BE2C (cell line): ENCODE results near the gene ABHD5.

ENCODE experiments used
- DNase-seq: peaks from one replicate; pipeline ENCODE4 v3.0.0-alpha.2; 2020
- H3K27me3 ChIP-seq: fragments of 250-450 bp; sonication (Bioruptor Pico); 2 replicates; pipeline ENCODE4 v1.5.1; 2020; ENCODE audit warnings: mild to moderate bottlenecking
- H3K36me3 ChIP-seq: fragments of 250-450 bp; sonication (Bioruptor Pico); 2 replicates; pipeline ENCODE4 v1.5.1; 2020; ENCODE audit warnings: mild to moderate bottlenecking
- H3K4me1 ChIP-seq: fragments of 250-450 bp; sonication (Bioruptor Pico); 2 replicates; pipeline ENCODE4 v1.5.1; 2020
- H3K4me3 ChIP-seq: 2 replicates; pipeline ENCODE4 v1.5.1; 2011; ENCODE audit warnings: low read depth, low read length
- H3K9me3 ChIP-seq: fragments of 250-450 bp; sonication (Bioruptor Pico); 2 replicates; pipeline ENCODE4 v1.5.1; 2020
- CTCF ChIP-seq: IDR thresholded peaks from 2 replicates; pipeline ENCODE4 v1.5.1; 2012; ENCODE audit warnings: mild to moderate bottlenecking, low read depth, low read length

Gene ABHD5

GRCh38 chr3:43695443-43695842 is 4.7 kb downstream of the ABHD5 start:
- H3K9me3 ChIP-seq = no peaks in the 10 kb centered on the region
- no peak for TF ChIP-seq CTCF
- no peak overlapping the region for H3K4me3 ChIP-seq
- no peaks in the 10 kb centered on the region for H3K4me1 ChIP-seq
- DNase-seq = no peak
- no peaks in the 10 kb centered on the region for H3K36me3 ChIP-seq
- H3K27me3 ChIP-seq = no peaks in the 10 kb centered on the region

GRCh38 chr3:43695863-43696262 is 5.1 kb downstream of the ABHD5 start:
- TF ChIP-seq CTCF = no peak
- no peak overlapping the region for H3K4me3 ChIP-seq
- H3K4me1 ChIP-seq = no peaks in the 10 kb centered on the region
- no peak for DNase-seq
- no peaks in the 10 kb centered on the region for H3K27me3 ChIP-seq
- no peaks in the 10 kb centered on the region for H3K36me3 ChIP-seq
- no peaks in the 10 kb centered on the region for H3K9me3 ChIP-seq

- H3K4me3 ChIP-seq = no peak overlapping the region
- no peak for DNase-seq
- no peaks in the 10 kb centered on the region for H3K9me3 ChIP-seq
- no peaks in the 10 kb centered on the region for H3K36me3 ChIP-seq
- H3K27me3 ChIP-seq = no peaks in the 10 kb centered on the region
- H3K4me1 ChIP-seq = no peaks in the 10 kb centered on the region
- no peak for TF ChIP-seq CTCF
These were observed 5.7 kb downstream of the ABHD5 start for GRCh38 chr3:43696441-43696840.

- Histone ChIP-seq H3K27me3 (no peaks in the 10 kb centered on the region), H3K4me1 (no peaks in the 10 kb centered on the region)
- no peak for TF ChIP-seq CTCF
These were observed 6.1 kb downstream of the ABHD5 start for GRCh38 chr3:43696881-43697280.

GRCh38 chr3:43699864-43700263 is 9.1 kb downstream of the ABHD5 start:
- Histone ChIP-seq H3K9me3 (no peaks in the 10 kb centered on the region), H3K4me3 (no peak overlapping the region)
- no peak for DNase-seq

More at GRCh38 chr3:43696881-43697280, 6.1 kb downstream of the ABHD5 start:
- no peaks in the 10 kb centered on the region for H3K9me3 ChIP-seq
- no peak for DNase-seq
- no peaks in the 10 kb centered on the region for H3K36me3 ChIP-seq
- H3K4me3 ChIP-seq = no peak overlapping the region

GRCh38 chr3:43704697-43705096 is 14.0 kb downstream of the ABHD5 start:
- Histone ChIP-seq H3K4me1 (no peaks in the 10 kb centered on the region), H3K4me3 (no peak overlapping the region), H3K36me3 (no peaks in the 10 kb centered on the region), H3K9me3 (no peaks in the 10 kb centered on the region), H3K27me3 (no peaks in the 10 kb centered on the region)
- no peak for DNase-seq
- TF ChIP-seq CTCF = no peak

More at GRCh38 chr3:43699864-43700263, 9.1 kb downstream of the ABHD5 start:
- no peaks in the 10 kb centered on the region for H3K27me3 ChIP-seq
- H3K36me3 ChIP-seq = no peaks in the 10 kb centered on the region
- TF ChIP-seq CTCF = peak; percentile 21; the same call in 1 of the 2 replicates
- H3K4me1 ChIP-seq = no peaks in the 10 kb centered on the region
